PC-3 (cell line): ENCODE measurements around the gene SLC2A13. TPM values are rescaled to one million over a fixed set of nuclear protein-coding genes. Genes with fewer than 3 reads are reported as not detected.

Source experiments
- ATAC-seq: fragments of 200-7000 bp; cut with Tn5 transposase; 2 replicates; pipeline ENCODE4 v1.9.1; 2020; ENCODE audit warnings: mild to moderate bottlenecking, moderate library complexity
- BruUV-seq: library from RNA; stranded (reverse); fragments of 400-500 nt; replicated peaks from 2 replicates; lab custom pipeline; 2021; lab: Mats Ljungman, UMichigan
- CTCF ChIA-PET: fragments of 300-600 bp; sonication (Branson Sonifier 250); formaldehyde crosslinking; loops from one replicate; lab custom pipeline; 2022; ENCODE audit warnings: antibody characterized with exemption; lab: Charles Lee
- POLR2A ChIA-PET: fragments of 300-600 bp; sonication (Branson Sonifier 250); formaldehyde crosslinking; loops from one replicate; lab custom pipeline; 2022; ENCODE audit warnings: antibody characterized with exemption; ENCODE audit not compliant: unreplicated experiment; lab: Charles Lee
- DNase-seq: peaks from one replicate; pipeline ENCODE4 v3.0.0-alpha.2; 2015
- H2AFZ ChIP-seq: fragments of 300-600 bp; sonication (generic); 2 replicates; pipeline ENCODE4 v1.6.0; 2016; ENCODE audit warnings: antibody characterized with exemption, low read length
- H3F3A ChIP-seq: fragments of 300-600 bp; sonication (generic); one replicate; pipeline ENCODE4 v1.6.0; 2017; ENCODE audit warnings: antibody characterized with exemption, low read length, control low read depth, mild to moderate bottlenecking; ENCODE audit not compliant: unreplicated experiment
- H3K27ac ChIP-seq: fragments of 300-600 bp; sonication (generic); 2 replicates; pipeline ENCODE4 v1.5.1; 2016; ENCODE audit warnings: mild to moderate bottlenecking, low read length
- H3K27me3 ChIP-seq: fragments of 300-600 bp; sonication (generic); 2 replicates; pipeline ENCODE4 v1.6.1; 2016; ENCODE audit warnings: low read length, mixed read lengths
- H3K36me3 ChIP-seq: fragments of 300-600 bp; sonication (generic); 2 replicates; pipeline ENCODE4 v1.6.1; 2016; ENCODE audit warnings: low read depth, mixed run types, low read length, mixed read lengths
- H3K4me1 ChIP-seq: fragments of 300-600 bp; sonication (generic); 2 replicates; pipeline ENCODE4 v1.5.1; 2016; ENCODE audit warnings: low read length; ENCODE audit not compliant: insufficient read depth
- H3K4me2 ChIP-seq: fragments of 300-600 bp; sonication (generic); 2 replicates; pipeline ENCODE4 v1.6.0; 2016; ENCODE audit warnings: low read length
- H3K4me3 ChIP-seq: fragments of 300-600 bp; sonication (generic); 2 replicates; pipeline ENCODE4 v1.5.1; 2016; ENCODE audit warnings: mild to moderate bottlenecking, low read length, mixed read lengths
- H3K79me2 ChIP-seq: fragments of 300-600 bp; sonication (generic); 2 replicates; pipeline ENCODE4 v1.6.1; 2017; ENCODE audit warnings: low read length, mixed read lengths
- H3K9ac ChIP-seq: fragments of 300-600 bp; sonication (generic); 2 replicates; pipeline ENCODE4 v1.6.0; 2016; ENCODE audit warnings: mild to moderate bottlenecking, low read length
- H3K9me2 ChIP-seq: fragments of 300-600 bp; sonication (generic); replicated peaks from 2 replicates; pipeline ENCODE4 v1.6.1; 2016; ENCODE audit warnings: mixed run types, low read length, mixed read lengths
- H3K9me3 ChIP-seq: fragments of 300-600 bp; sonication (generic); 2 replicates; pipeline ENCODE4 v1.6.1; 2016; ENCODE audit warnings: low read length, mixed read lengths
- H4K20me1 ChIP-seq: fragments of 300-600 bp; sonication (generic); 2 replicates; pipeline ENCODE4 v1.6.1; 2016; ENCODE audit warnings: low read length, mixed read lengths
- CTCF ChIP-seq: fragments of 300-600 bp; sonication (generic); conservative IDR thresholded peaks from 2 replicates; pipeline ENCODE4 v1.5.1; 2017; ENCODE audit warnings: antibody characterized with exemption, low read depth, mild to moderate bottlenecking, low read length
- EZH2 ChIP-seq: fragments of 300-600 bp; sonication (generic); IDR thresholded peaks from one replicate; pipeline ENCODE4 v1.6.1; 2017; ENCODE audit warnings: antibody characterized with exemption, mild to moderate bottlenecking, low read length; ENCODE audit not compliant: unreplicated experiment
- EZH2phosphoT487 ChIP-seq: fragments of 300-600 bp; sonication (generic); IDR thresholded peaks from 2 replicates; pipeline ENCODE4 v1.6.1; 2018; ENCODE audit warnings: mild to moderate bottlenecking, antibody characterized with exemption, low read length, borderline replicate concordance
- intact Hi-C: fragments of 100-400 bp; cut with micrococcal nuclease; formaldehyde crosslinking; loops from 2 replicates; pipeline ENCODE4 v1.9.0; 2023
- total RNA-seq: library from RNA; depleted of rRNA; stranded (reverse); fragments of >200 nt; gene quantifications from 2 replicates; pipeline ENCODE4 v1.2.3, GENCODE V29; 2014

The SLC2A13 gene
- total RNA-seq, 1 experiment from 2014 or later, result 3.4 TPM

GRCh38 chr12:39989501-39989900 is 116.4 kb downstream of the SLC2A13 start:
- no peaks in the 10 kb centered on the region for H4K20me1 ChIP-seq
- no peak for ATAC-seq
- POLR2A ChIA-PET, result no interaction called here

DNA sequence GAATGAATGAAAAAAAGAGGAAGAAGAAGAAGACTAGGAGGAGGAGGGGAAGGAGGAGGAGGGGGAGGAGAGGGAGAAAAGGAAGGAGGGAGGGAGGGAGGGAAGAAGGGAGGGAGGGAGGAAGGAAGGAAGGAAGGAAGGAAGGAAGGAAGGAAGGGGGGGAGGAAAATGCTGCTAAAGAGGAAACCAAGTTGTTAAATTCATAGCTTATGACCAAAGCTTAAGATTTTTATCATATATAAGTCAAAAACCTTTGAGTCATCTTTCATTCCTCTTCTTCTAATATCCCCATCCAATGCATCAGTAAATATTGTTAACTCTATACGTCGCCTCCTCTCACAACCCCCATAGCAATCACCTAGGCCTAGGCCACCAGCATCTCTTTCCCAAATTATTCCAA is 117.3 kb downstream of the SLC2A13 start:
- Histone ChIP-seq H3F3A (no peaks in the 10 kb centered on the region), H3K9me2 (no peaks in the 10 kb centered on the region), H4K20me1 (no peaks in the 10 kb centered on the region), H3K27ac (no peak overlapping the region), H2AFZ (no peak overlapping the region), H3K27me3 (no peaks in the 10 kb centered on the region), H3K79me2 (no peaks in the 10 kb centered on the region), H3K9ac (no peak overlapping the region), H3K4me3 (no peak overlapping the region), H3K9me3 (no peaks in the 10 kb centered on the region), H3K4me1 (no peaks in the 10 kb centered on the region), H3K4me2 (no peak overlapping the region), H3K36me3 (no peaks in the 10 kb centered on the region)
- no peak for DNase-seq
- POLR2A ChIA-PET, result no interaction called here
- intact Hi-C loops, result no loop called here
- TF ChIP-seq CTCF (no peak), EZH2 (no peak), EZH2phosphoT487 (no peak)
- no peak for ATAC-seq
- CTCF ChIA-PET, result interaction anchor here (0.6 kb wide), 1 partner anchor 620 kb away, joined by 5 read pairs; no protein-coding TSS in a partner anchor
- BruUV-seq, result no TSS peak

More at GRCh38 chr12:39989501-39989900, 116.4 kb downstream of the SLC2A13 start:
- H3K9me2 ChIP-seq, result no peaks in the 10 kb centered on the region
- CTCF ChIA-PET, result no interaction called here
- no peaks in the 10 kb centered on the region for H3K79me2 ChIP-seq
- H3K36me3 ChIP-seq, result no peaks in the 10 kb centered on the region
- BruUV-seq, result no TSS peak
- H2AFZ ChIP-seq, result no peak overlapping the region
- no peaks in the 10 kb centered on the region for H3K27me3 ChIP-seq
- TF ChIP-seq EZH2 (no peak), EZH2phosphoT487 (no peak), CTCF (no peak)
- H3K9me3 ChIP-seq, result no peaks in the 10 kb centered on the region
- no peak overlapping the region for H3K4me3 ChIP-seq
- no peak overlapping the region for H3K27ac ChIP-seq
- no peak overlapping the region for H3K4me2 ChIP-seq
- H3F3A ChIP-seq, result no peaks in the 10 kb centered on the region
- no peak overlapping the region for H3K9ac ChIP-seq
- intact Hi-C loops, result no loop called here
- no peak for DNase-seq
- no peaks in the 10 kb centered on the region for H3K4me1 ChIP-seq

- Histone ChIP-seq H4K20me1 (no peaks in the 10 kb centered on the region), H3K9ac (no peak overlapping the region), H2AFZ (no peak overlapping the region), H3K9me3 (no peaks in the 10 kb centered on the region), H3K4me1 (no peaks in the 10 kb centered on the region), H3K36me3 (no peaks in the 10 kb centered on the region), H3K79me2 (no peaks in the 10 kb centered on the region), H3K27ac (no peak overlapping the region), H3K27me3 (no peaks in the 10 kb centered on the region), H3K4me3 (no peak overlapping the region), H3K9me2 (no peaks in the 10 kb centered on the region), H3K4me2 (no peak overlapping the region), H3F3A (no peaks in the 10 kb centered on the region)
- TF ChIP-seq CTCF (no peak), EZH2phosphoT487 (no peak), EZH2 (no peak)
- no peak for DNase-seq
- intact Hi-C loops, result no loop called here
- no TSS peak for BruUV-seq
- ATAC-seq, result no peak
- ChIA-PET POLR2A (no interaction called here), CTCF (no interaction called here)
Observed at GRCh38 chr12:39986674-39987073, 119.2 kb downstream of the SLC2A13 start.
